DOHH2 (cell line): ENCODE results near the gene TTC12.

ENCODE experiments used
- CTCF ChIP-seq: fragments of 200-600 bp; sonication (generic); IDR thresholded peaks from one replicate; pipeline ENCODE4 v1.5.1; 2014; ENCODE audit warnings: antibody characterized with exemption, mild to moderate bottlenecking, low read depth, low read length; ENCODE audit not compliant: poor library complexity, severe bottlenecking
- EZH2phosphoT487 ChIP-seq: fragments of 200-600 bp; sonication (generic); IDR thresholded peaks from 2 replicates; pipeline ENCODE4 v1.6.1; 2017; ENCODE audit warnings: borderline replicate concordance, mild to moderate bottlenecking, antibody characterized with exemption, low read length, moderate library complexity, mixed read lengths

- no peak for TF ChIP-seq EZH2phosphoT487
- no peak for TF ChIP-seq CTCF
These were observed 35.9 kb upstream of the TTC12 start for GRCh38 chr11:113278481-113278880.
